Putamen (tissue), 1 donor: ENCODE data around the gene PIEZO2.

Source experiments
- DNase-seq: peaks from one replicate; pipeline ENCODE4 v3.0.0-alpha.2; 2016; ENCODE audit warnings: low spot score

The PIEZO2 gene

DNA sequence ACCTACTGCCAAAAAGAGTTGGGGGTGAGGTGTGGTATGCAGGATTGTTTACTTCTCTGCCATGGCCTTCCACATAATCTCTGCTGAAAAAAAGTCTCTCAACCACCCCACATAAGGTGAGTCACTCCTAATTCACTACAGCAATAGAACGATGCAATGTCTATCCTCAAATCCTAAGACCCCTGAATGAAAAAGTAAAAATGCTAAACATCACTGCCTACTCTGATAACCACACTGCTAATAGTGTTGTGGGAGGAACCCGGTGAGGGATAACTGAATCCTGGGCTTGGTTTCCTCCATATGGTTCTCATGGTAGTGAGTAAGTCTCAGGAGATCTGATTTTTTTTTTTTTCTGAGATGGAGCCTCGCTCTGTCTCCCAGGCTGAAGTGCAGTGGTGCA, 252.5 kb downstream of the PIEZO2 start:
- no peak for DNase-seq

DNA sequence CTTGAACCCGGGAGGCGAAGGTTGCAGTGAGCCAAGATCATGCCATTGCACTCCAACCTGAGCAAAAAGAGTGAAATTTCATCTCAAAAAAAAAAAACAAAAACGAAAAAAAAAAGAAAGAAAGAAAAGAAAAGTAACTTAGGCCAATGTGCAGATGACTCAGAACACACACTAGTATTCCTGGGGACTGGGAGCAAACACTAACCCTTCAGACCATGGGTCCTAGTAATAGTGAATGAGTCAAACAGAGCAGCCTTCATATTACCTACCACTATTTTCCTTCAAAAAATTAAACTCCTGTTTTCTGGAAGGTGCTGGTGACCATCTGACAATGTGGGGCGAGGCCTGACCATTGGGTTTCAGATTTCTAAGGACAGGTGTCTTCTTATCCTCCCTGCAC, 253.4 kb downstream of the PIEZO2 start:
- no peak for DNase-seq

GRCh38 chr18:10894501-10894900, 254.9 kb downstream of the PIEZO2 start:
- no peak for DNase-seq

DNA sequence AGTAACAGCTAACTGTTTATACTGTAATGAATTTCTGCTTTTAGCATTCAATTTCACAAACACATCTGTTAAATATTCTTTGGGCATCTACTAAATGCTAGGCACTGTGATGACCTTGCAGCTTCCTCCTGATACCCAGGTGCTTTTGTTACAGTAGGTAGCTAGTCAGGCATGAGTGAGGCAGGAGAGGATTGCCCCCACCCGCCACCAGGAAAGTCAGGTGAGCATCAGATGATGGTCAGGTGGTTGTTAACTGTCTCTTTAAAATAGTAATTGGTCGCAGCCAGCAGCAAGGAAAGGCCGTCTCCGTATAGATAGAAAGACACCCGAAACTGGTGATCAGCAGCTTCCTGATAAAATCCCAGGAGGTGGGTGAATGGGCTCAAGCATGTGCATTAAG, 255.6 kb downstream of the PIEZO2 start:
- no peak for DNase-seq

- no peak for DNase-seq
These were observed 256.2 kb downstream of the PIEZO2 start for GRCh38 chr18:10893196-10893595.

- no peak for DNase-seq
These were observed 256.6 kb downstream of the PIEZO2 start for GRCh38 chr18:10892786-10893185.

- no peak for DNase-seq
These were observed 259.3 kb downstream of the PIEZO2 start for GRCh38 chr18:10890022-10890421.

- no peak for DNase-seq
These were observed 270.7 kb downstream of the PIEZO2 start for GRCh38 chr18:10878703-10879102.

DNA sequence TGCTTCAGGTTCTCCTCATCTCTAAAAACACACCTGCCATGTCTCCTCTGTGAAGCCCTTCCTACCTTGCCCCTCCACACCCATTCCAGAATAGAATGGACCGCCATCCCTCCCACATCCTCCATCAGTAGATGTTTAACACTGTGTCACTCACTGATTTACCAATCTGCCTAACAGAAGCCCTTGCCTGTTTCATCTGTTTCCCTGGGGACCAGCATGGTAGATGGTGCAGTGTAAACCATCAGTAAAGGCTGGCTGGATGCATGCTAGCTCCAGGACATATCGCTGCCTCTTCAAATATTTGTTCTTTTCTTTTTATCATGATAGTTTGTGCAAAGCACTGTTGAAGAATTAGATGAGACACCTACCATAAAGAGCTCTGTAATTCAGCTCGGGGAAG, 271.4 kb downstream of the PIEZO2 start:
- no peak for DNase-seq

DNA sequence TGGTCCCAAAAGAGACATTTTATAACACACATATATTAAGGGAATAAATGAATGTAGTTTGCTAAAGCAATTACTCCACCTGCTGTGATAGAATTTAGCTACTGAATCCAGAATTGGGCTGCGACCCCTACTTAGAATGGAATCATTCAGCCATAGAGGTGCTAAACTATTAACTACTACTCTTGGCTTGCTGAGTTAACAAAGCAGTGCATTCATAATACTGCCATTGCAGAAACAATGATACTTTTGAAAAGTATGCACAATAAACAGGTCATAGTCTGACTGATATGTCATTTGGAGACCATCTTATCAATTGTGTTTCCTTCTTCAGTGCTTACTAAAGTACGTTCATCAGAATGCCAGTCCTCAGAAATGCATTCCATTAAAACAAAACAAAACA, 273.6 kb downstream of the PIEZO2 start:
- no peak for DNase-seq

DNA sequence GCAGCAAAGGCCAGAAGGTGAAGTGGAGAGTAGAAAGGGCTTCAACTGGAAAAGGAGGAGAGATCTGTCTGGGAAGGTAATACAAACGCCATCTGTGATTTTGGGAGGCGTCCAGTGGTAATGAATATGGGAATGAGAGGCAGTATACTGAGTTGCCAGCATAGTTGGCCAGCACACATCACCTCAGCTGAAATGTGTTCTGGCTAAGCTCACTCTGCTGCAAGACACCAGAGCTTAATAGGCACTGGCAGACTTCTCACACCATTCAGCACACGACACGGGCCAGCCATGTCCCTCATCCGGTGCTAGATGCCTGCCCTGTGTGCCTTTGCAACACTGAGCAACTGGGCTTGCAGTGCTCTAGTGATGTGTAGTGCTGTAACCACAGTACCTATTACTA, 277.1 kb downstream of the PIEZO2 start:
- no peak for DNase-seq

DNA sequence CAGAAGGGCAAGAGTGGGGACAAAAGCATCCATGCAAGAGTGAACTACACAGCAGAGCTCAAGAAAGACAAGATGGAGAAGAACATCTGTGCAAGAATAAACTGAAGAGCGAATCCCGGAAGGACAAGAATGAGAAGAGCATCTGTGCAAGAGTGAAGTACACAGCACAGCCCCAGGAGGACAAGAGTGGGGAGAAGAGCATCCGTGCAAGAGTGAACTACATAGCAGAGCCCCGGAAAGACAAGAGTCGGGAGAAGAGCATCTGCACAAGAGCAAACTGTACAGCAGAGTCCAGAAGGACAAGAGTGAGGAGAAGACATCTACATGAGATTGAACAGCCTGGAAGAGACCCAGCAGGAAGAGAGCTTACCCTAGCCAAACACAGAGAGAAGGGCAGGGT, 284.6 kb downstream of the PIEZO2 start:
- no peak for DNase-seq

GRCh38 chr18:10863026-10863425, 286.3 kb downstream of the PIEZO2 start:
- no peak for DNase-seq

DNA sequence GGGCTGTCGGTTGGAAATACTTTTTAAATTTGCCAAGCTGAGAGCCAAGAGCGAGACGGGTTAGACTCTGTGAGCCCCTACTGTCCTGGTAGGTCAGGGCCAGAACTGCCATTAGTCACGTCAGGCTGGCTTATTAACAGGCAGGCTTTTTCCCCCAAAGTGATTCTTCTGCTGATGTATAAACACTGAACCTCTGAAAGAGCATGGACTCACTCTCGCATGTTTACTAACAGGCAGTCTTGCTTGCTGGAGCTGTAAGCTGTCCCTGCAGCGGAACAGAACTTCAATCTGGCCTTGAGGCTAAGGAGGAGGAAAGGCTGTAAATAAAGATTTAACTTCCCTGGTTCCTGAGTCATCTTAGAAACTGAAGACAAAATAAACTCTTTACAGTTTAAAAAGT, 288.4 kb downstream of the PIEZO2 start:
- no peak for DNase-seq

GRCh38 chr18:10860382-10860781, 289.0 kb downstream of the PIEZO2 start:
- DNase-seq, result no peak

DNA sequence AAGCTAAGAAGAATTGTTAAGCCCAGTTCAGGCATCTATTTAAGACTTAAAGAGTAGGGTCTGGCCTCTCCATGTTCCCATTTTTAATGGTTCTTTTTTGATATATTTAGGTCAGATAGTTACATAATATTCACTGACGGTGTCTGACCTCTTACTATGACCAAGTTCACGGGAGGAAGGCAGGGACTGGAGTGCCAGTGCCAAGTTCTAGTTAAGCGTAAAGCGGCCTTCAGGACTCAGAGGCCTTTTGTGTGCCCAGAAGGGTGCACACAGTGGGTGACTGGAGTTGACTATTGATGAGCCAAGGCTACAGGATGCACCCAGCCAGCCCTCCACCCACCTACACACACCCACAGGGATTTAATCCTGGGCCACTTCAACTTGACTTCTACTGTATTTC, 290.9 kb downstream of the PIEZO2 start:
- no peak for DNase-seq

- DNase-seq, result no peak
These were observed 293.2 kb downstream of the PIEZO2 start for GRCh38 chr18:10856132-10856531.

GRCh38 chr18:10852385-10853303, 296.7 kb downstream of the PIEZO2 start:
- DNase-seq, result no peak

DNA sequence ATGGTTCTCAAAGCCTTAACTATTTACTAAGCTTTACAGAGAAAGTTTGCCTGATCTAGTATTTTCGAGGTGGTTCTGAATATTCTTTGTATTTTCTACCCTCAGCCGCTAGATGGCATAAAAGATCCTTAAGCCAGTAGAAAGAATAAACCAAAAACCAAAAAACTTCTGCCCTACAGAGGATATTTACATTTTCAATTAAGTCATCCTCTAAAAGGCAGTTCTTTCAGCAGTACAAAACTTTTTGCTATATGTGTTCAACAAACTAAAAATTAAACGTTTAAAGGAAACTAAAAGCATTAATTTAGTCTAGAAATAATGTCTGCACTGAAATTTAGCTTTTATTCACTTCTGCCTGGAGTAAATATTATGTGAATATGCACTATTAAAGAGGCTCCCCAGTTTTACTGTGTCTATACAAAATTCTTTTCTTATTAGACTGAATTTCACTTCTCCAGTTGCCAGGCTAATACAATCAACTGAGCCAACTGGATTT, 297.5 kb downstream of the PIEZO2 start:
- DNase-seq, result peak; percentile 37

GRCh38 chr18:10850840-10851239, 298.5 kb downstream of the PIEZO2 start:
- DNase-seq, result no peak

DNA sequence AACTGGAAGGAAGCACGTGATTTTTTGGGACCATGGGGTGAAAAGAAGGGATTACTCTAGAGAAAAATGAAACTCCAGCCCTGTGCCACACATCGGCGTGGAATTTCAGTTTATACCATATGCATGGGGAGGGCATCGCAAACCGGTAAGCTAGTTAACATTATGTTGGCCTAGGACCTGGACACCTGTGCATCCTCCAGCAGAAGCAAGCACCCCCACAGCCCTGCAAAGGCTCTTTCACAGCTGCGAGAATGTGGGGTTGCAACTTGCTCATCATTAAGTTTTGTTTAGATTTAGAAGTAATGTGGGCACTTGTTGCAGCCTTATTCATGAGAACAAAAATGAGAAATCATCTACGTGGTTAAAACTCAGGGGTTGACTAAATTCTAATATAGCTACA, 299.2 kb downstream of the PIEZO2 start:
- no peak for DNase-seq

DNA sequence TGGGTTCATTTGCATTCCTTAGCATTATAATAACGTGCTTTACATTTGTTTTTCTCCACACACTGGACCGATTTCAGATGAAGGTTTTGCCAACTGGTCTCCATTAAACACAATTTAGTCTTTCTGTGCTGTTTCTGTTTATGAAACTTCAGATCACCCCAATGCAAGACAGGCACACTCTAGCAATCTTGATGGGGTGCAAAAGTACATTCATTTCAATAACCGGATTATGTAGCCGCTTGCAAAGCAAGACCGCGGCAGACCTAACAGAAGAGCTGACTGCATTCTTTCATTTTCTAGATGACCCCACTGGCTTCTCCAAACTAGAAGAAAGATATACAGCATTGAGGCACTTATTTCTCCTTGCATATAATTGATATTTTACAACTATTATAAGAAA, 301.5 kb downstream of the PIEZO2 start:
- no peak for DNase-seq

DNA sequence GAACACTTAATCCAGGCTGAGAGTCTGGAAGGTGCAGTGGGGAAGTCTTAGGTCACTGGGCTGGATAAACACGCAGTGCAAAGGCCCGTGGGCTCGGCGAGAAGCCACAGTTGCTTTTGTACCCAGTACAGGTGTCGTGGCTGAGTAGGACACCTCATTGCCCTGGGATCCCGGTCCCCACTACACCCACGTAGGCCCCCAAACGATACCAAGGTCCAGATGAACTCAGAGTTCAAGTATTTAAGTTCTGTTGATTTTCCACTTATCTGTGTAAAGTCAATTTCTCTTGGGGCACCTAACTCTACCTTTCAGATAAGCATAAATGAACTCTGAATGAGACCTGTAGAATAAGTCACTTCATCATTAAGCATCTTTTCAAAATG, 302.0 kb downstream of the PIEZO2 start:
- no peak for DNase-seq
